Fibroblast of skin of scalp (primary cell): Measurements from ENCODE around the gene DCBLD2. TPM values are rescaled to one million over a fixed set of nuclear protein-coding genes. Genes with fewer than 3 reads are reported as not detected.

Source experiments
- DNase-seq: peaks from one replicate; pipeline ENCODE4 v3.0.0-alpha.2; 2013
- polyA plus RNA-seq, 2 experiments: library from polyadenylated mRNA; unstranded; fragments of 120-200 nt; gene quantifications; one replicate each; pipeline ENCODE4 v1.2.1, GENCODE V29; 2013; ENCODE audit not compliant: insufficient read length in 2 of 2

The DCBLD2 gene, protein sequence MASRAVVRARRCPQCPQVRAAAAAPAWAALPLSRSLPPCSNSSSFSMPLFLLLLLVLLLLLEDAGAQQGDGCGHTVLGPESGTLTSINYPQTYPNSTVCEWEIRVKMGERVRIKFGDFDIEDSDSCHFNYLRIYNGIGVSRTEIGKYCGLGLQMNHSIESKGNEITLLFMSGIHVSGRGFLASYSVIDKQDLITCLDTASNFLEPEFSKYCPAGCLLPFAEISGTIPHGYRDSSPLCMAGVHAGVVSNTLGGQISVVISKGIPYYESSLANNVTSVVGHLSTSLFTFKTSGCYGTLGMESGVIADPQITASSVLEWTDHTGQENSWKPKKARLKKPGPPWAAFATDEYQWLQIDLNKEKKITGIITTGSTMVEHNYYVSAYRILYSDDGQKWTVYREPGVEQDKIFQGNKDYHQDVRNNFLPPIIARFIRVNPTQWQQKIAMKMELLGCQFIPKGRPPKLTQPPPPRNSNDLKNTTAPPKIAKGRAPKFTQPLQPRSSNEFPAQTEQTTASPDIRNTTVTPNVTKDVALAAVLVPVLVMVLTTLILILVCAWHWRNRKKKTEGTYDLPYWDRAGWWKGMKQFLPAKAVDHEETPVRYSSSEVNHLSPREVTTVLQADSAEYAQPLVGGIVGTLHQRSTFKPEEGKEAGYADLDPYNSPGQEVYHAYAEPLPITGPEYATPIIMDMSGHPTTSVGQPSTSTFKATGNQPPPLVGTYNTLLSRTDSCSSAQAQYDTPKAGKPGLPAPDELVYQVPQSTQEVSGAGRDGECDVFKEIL
- polyA plus RNA-seq (2013, experiment 1 of 2; ENCODE audit: insufficient read length) = 50.4 TPM
- 57.1 TPM for polyA plus RNA-seq (2013, experiment 2 of 2; ENCODE audit: insufficient read length)

DNA sequence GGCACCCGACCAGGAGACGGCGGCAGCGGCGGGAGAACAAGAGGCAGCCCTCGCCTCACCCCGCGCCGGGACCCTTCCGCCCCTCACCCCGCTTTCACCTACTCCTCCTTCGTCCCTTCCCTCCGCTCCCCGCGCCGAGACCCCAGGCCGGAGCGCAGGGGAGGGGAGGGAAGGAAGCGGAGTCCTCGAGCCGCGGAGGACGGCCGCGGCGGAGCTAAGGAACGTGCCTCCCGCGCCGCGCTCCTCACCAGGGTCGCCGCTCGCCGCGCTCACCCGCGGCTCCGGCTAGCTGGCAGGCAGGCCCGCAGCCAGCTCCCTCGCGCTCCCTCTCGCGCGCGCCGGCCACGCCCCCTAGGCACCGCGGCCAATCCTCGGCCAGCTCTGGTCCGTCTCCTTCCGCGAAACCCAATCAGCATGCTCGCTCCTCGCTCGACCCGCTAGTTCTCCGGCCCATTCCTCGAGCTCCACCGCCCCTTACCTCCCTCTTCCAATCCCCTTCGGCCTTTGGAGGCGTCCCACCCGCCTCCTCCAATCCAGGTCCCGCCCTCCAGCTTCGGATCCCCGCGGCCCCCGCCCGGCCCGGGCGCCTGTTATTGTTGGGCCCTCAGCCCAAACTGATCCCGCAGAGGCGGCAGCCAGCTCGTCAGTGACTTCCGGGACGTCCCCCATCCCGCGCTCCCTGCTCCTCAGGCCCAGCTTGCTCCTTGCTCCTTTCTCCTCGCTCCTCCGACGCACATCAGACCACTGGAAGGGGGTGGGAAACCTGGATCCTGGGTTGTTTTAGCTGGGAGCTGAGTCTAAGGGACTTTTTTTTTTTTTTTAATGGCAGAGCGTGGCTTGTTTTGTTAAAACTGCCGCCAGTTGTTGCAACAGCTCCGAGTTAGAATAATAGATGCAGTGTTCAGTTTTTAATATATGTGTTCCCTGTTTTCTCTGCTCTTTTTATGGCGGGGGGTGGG is at the start of gene DCBLD2:
Gene DCBLD2, minus strand, starts transcription at position 304 of the 959 bp plus-strand sequence. CDS start 369 bp downstream, outside the sequence.
- peak; percentile 100 for DNase-seq

DNA sequence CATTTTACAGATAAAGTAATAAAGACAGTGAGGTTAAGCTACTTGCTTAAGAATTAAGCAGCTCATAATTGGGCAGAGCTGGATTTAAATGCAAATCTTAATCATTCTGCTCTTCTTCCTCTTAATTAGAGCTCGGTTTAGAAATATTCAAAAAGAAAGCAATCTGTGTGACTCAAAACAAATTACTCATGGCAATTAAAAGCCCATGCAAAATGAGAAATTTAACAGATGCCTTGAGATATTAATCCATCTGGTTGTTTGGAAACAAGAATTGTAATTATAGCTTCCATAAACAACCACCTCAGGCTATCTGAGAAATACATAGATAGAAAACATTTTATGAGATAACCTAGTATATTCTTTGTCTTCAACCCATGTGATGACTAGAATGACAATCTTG is 44.2 kb upstream of the DCBLD2 start:
- no peak for DNase-seq

DNA sequence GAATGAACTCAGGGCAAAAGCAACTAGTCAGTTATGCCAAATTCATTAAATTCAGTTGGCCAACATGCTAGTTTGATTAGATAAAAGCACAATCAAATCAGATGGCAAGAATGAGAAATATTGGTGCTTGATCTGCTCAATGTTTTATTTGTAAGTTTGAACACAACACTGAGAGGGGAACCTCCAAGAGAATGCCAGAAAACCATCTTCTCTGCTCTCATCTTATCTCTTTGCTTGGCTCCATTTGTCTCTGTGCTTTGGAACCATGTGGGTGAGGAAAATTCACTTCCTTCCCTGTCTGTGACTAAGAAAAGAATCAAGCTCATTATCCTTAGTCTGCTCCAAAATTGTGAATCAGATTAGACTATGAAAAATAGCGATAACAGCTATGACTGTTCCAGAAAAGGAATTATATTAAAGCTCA is 43.6 kb upstream of the DCBLD2 start:
- DNase-seq = no peak

DNA sequence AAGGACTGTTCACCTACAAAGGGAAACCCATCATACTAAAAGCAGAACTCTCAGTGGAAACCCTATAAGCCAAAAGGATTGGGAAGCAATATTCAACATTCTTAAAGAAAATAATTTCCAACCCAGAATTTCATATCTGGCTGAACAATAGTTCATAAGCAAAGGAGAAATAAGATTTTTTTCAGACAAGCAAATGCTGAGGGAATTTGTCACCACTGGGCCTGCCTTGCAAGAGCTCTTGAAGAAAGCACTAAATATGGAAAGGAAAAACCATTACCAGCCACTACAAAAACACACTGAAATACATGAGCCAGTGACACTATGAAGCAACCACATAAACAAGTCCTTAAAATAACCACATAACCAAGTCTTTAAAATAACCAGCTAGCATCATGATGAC is 28.9 kb upstream of the DCBLD2 start:
- peak; percentile 13 for DNase-seq

DNA sequence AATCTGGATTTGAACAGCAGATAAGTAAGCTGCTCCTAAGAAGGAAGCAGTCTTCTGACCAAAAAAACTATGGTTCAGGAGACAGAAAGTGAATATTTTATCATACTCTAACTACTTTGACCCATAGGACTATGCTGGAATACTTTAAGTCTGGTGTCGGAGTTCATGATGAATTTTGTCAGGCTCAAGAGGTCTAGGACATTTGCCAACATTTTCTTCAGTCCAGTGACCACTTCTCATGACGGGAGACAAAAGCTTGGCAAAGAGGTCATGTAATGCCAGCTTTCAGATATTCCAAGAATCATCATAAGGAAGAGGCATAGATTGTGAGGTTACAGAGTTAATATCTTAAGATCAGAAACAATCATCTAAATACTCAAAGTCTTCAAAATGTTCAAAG is 20.5 kb upstream of the DCBLD2 start:
- no peak for DNase-seq

DNA sequence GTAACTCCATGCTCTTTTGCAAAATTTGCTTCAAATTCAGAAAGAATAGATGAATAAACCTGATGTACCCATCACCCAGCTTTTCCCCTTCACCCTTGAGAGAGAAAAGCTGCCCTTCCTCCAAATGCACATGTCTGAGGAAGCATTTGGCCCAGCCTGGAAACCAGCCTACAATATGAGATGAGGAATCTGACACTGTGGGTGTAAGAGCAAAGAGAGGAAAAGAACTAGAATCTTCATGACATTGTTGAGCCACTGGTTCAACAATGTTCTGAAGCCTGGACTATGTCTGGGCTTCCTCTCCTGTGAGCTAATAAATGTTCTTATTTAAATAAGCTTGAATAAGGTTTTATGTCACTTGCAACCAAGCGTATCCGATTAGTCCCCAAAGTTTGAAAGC is 18.7 kb upstream of the DCBLD2 start:
- no peak for DNase-seq

DNA sequence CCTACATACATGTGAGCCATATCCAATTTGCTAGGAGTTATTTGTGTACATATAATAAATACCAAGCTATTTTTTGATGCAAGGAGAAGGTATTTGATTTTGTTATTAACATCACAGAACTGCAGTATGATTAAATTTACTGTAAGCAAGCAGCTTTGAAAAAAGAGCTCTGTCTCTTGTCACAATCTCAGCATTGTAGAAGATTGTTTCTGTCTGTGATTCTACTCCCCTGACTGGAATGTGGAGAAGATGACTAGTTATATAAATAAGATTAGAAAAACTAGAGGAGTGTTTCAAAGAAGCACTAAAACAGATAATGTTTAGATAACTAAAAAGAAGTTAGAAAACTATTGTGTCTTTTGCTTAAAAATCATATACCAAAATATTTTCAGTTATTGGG is 17.1 kb upstream of the DCBLD2 start:
- DNase-seq = peak; percentile 42

DNA sequence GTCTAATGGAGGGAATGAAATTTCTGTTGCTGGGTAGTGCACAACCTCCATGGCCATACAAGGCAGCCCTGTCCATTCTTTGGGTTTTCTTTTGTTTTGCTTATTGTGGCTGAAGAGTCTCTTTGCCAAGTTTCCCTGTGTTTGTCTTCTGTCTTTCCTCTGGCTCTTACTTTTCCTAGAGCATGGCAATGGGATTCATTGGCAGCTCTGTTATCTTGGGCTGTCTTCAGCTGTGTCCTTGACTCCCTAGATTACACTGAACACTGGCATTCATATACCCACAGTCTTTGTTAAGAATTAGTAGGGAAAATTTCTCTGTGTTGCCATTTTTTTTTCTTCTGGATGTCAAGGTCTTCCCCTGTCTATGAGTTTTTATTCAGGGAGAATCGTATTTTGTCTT is 16.1 kb upstream of the DCBLD2 start:
- DNase-seq = peak; percentile 18

DNA sequence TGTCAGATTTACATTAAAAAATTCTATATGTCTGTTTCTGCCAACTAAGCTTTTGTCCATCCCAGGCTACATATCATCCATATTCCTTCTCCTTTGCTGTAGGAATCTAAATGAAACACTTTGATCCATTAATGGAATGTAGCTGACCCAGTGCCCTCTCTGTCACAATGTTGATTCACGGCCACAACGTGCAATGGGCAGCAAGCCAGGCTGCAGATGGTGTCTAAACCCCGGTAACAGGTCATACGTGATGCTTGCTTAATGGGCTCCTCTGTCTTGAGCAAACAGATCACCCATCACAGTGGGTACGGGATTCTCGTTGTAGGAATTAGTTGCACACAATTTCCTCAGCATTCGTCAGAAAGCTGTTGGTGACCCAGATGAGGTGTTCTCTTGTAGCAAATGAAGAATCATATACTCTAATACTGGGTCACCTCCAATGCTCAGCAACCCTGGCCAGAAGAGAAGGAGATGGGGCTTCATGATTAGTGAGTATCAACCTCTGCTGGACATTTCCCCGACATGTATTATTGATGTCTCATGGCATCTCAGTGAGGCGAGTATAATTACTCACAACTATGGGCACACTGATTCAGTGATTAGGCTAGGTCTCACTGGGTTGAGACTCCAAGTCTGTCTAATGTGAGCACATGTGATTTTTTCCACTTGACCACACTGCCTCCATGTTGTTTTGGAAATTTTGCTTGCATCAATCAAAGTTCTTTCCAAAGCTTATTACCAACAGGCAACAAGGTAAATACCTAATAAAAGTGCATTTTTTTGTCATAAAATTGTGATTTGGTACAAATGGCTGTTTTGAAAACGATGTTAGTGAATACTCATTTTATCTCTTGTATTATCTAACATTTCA is 12.9 kb upstream of the DCBLD2 start:
- DNase-seq = no peak

DNA sequence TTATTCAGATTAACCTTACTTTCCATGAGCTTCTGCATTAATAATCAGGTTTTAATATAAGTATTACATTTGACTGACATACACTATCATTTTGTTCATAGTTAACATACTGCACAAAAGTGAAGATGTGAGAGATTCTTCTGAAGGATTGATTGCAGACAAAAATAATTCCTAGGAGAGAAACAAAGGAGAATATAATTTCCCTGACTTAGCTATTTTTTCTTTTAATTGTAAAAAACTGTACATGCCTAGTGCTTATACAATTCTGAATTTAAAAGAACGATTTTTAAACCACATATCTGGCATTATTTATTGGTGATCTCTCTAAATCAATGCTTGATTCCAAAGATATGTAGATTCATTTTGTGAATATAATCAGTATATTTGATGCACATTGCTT is 11.0 kb upstream of the DCBLD2 start:
- DNase-seq = no peak

DNA sequence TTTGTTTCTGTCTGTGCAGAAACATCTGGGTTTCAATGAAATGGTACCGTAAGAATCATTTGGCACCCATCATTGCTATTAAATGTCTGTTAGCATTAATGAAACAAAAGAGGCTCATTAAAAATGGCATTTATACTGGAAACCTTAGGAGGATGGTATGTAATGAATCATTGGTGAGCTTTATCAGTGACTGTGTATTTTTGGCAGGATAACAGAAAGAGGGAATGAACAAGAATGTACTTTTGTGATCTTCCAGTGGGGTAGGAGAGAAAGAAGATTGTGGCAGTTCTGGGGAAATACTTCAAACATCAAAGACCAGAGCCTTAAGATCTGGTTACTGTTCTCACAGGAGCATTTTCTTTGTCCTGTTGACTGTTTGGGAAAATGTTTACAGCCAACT is 4.7 kb upstream of the DCBLD2 start:
- DNase-seq = peak; percentile 88

DNA sequence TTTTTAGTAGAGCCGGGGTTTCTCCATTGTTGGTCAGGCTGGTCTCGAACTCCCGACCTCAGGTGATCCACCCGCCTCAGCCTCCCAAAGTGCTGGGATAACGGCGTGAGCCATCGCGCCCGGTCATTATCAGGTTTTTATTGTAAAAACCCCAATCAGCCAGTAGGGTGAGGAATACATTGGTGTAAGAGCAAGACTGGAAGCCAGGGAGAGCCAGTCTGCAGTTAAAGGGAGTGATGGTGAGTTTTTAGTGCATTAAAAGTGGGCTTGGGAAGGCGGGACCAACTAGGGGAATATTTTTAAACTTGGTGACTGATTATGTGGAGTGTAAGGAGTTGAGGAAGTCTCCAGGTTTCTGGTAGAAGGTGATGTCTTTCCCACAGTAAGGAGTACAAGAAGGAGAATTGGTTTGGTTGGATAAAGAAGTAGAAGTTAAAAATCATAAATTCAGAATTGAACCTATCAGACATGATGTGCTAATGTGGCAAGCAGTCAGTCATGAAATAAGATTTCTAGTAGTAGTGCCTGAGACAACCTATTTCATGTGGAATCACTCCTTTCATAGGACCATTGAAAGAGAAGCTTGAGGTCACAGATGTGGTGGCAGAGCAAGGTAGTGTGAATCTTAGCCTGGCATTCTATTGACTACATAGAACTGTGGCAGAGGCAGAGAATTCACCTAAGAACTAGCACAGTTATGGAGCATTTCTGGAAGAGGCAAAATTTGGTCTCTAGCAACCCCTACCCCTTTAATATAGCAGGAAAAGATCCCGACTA is 2.4 kb upstream of the DCBLD2 start:
- no peak for DNase-seq

DNA sequence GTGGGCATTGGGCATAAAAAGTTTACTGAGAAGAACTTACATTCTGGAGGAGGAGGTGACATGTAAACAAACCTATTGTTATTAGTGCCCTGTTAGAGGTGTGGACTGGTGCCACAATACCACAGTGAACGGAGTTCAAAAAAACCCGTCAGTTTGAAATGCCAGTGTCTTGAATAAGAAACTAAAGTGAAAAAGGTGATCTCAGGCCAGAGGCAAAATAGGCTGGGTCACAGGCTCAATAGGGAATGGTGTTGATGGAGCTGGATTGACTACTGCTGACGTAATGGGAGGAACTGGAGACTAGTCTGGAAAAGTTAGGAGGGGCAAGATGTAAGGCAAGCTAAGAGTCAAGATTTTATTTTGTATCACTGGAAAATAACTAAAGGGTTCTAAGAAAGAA is 1.6 kb upstream of the DCBLD2 start:
- no peak for DNase-seq

DNA sequence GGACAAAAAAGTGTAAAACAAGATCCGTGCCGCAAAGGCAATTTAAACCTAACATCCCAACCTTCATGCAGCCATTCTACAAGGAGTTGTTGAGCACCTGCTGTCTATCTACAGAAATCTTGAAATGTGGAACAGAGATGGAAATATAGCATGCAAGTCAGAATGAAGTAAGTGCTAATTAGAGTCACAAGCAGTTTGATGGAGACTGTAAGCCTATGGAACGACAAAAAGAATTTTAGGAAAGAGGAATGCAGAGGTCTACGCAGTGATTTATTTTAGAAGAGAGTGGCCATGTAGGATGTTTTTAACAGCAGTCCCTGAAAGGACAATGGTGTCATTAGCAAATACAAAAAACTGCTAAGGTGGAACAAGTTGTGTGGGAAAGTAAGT is 851 bp upstream of the DCBLD2 start:
- DNase-seq = no peak

DNA sequence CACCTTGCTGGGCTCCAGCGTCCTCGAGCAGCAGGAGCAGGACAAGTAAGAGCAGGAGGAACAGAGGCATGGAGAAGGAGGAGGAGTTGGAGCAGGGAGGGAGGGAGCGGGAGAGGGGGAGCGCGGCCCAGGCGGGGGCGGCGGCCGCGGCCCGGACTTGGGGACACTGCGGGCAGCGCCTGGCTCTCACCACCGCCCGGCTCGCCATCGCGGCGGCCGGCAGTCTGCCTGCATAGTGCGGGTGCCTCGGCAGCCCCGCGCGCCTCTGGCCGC is 440 bp downstream of the DCBLD2 start:
- peak; percentile 41 for DNase-seq

DNA sequence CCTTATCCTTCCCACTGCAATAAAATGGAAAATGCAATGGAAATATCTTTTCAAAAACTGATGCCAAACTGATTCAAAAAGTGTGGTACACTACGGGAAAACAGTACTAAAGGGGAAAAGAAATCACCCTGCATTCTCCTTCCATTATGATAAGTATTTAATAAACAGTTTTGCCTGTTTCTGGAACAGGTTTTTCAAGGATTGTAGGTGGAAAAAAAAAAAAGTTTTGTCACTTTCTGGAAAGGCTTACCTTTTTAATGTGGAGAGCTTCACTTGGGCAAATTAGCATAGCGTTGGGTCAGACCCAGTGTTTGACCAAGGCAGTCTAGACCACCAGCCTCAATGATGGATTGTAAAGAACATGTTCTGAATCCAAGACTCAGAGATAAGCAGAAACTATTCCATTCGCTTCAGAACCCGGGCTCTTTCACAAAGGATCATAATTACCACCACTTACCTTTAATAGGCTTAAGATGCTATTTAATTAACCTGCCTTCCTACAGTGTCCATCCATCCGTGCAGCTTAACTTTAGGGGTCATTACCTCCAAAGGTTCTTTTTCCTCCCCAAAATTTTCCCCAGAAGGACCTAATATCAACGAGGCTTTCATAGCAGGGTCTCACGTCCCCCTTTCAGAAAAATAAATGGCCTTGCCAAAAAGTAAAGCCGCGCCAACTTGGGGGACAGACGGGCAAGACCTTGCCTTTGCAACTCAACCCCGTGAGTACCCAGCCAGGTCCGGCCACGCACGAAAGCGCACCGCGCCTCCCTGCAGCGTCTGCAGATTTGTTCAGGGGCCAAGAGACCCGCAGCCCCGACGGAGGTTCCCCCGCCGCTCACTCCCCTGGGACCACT is 1.0 kb downstream of the DCBLD2 start:
- DNase-seq = no peak

DNA sequence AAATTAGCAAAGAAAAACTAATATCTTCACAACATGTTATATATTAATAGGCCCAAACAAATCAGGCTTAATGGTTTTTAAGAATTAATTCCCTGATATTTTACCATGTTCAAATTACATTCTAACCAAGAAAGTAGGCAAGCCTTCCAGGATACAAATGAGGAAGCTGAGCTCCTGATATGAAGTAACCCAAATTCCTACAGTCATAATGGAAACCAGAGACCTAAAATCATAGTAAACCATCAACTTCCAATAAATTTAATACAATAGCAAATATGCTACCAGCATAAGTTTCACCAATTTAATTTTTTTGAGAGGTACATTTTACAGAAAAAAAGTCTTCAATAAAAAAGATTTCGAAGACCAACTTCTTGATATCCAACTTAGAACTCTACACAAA is 3.8 kb downstream of the DCBLD2 start:
- no peak for DNase-seq

DNA sequence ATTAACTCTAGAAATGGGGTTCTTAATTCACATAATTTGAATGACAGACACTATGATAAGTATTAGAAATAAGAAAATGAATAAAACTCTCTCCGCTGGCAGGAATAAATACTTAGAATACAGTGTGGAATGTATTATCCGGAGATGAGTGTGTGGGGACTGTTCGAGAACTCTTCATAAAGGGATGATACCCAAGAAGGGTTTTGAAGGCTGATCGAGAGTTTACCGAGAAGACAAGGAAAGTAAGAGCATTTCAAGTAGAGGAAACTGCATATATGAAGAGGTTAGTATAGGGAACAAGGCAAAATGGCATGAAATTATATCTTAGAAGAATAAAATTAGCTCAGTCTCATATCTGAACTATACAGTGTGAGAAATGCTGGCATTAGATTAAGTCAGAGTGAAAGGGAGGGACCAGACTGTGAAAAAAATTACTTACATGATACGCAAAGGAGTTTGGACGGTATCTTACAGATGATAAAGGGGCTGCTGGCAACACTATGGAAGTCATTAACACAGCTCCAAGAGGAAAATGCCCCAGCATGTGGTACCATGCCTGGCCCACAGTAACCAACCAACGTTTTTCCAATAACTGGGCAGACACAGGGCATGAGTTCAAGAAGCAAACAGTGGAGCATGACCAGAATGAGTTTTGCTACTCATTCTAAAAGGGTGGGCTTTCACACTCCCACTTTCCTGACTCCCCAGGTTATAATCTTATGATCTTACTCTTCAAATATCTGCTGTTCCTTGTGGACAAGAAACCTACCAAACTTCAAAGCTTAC is 6.5 kb downstream of the DCBLD2 start:
- no peak for DNase-seq

DNA sequence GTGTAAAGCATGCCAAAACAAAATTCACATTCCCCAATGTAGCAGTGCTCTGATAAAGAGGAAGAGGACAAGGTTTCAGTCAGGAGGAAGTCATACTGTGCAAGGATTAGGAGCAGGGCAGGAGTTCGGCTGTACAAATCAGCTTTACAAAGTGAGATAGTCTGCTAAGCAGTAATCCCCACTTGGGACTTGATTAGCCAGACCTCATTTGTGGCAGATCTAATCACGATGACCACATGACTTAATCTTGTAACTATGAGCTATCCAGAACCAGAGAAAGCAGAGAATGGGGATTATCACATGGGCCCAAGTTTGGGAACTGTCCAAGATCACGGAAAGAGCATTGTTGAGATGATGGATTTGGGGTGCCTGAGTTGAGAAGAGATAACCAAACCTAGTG is 7.8 kb downstream of the DCBLD2 start:
- peak; percentile 41 for DNase-seq
